MM.1S (cell line): ENCODE measurements around the gene FLAD1.

Source experiments
- DNase-seq: peaks from one replicate; pipeline ENCODE4 v3.0.0-alpha.2; 2015
- H2AFZ ChIP-seq: fragments of 300-600 bp; sonication (generic); 2 replicates; pipeline ENCODE4 v1.6.0; 2016; ENCODE audit warnings: antibody characterized with exemption, low read length
- H3F3A ChIP-seq: fragments of 300-600 bp; sonication (generic); 2 replicates; pipeline ENCODE4 v1.6.1; 2016; ENCODE audit warnings: mild to moderate bottlenecking, antibody characterized with exemption, low read length, moderate library complexity, mixed read lengths; ENCODE audit not compliant: insufficient read depth
- H3K27ac ChIP-seq: fragments of 300-600 bp; sonication (generic); 2 replicates; pipeline ENCODE4 v1.5.1; 2016; ENCODE audit warnings: mild to moderate bottlenecking, low read length
- H3K27me3 ChIP-seq: fragments of 300-600 bp; sonication (generic); replicated peaks from 2 replicates; pipeline ENCODE4 v1.6.0; 2016; ENCODE audit warnings: low read length; ENCODE audit not compliant: insufficient read depth
- H3K36me3 ChIP-seq: fragments of 300-600 bp; sonication (generic); replicated peaks from 2 replicates; pipeline ENCODE4 v1.6.1; 2016; ENCODE audit warnings: mild to moderate bottlenecking, low read length, mixed read lengths; ENCODE audit not compliant: insufficient read depth
- H3K4me1 ChIP-seq: fragments of 300-600 bp; sonication (generic); 2 replicates; pipeline ENCODE4 v1.6.1; 2016; ENCODE audit warnings: low read length, mixed read lengths
- H3K4me2 ChIP-seq: fragments of 300-600 bp; sonication (generic); 2 replicates; pipeline ENCODE4 v1.6.0; 2016; ENCODE audit warnings: low read depth, low read length
- H3K4me3 ChIP-seq: fragments of 300-600 bp; sonication (generic); 2 replicates; pipeline ENCODE4 v1.5.1; 2016; ENCODE audit warnings: low read length, mixed read lengths
- H3K79me2 ChIP-seq: fragments of 300-600 bp; sonication (generic); 2 replicates; pipeline ENCODE4 v1.6.1; 2016; ENCODE audit warnings: mixed run types, low read length, mixed read lengths
- H3K9ac ChIP-seq: fragments of 300-600 bp; sonication (generic); 2 replicates; pipeline ENCODE4 v1.6.1; 2016; ENCODE audit warnings: low read length, mixed read lengths
- H3K9me2 ChIP-seq: fragments of 300-600 bp; sonication (generic); replicated peaks from 2 replicates; pipeline ENCODE4 v1.6.1; 2016; ENCODE audit warnings: mild to moderate bottlenecking, low read length, mixed read lengths; ENCODE audit not compliant: insufficient read depth
- H3K9me3 ChIP-seq: fragments of 300-600 bp; sonication (generic); replicated peaks from 2 replicates; pipeline ENCODE4 v1.6.1; 2016; ENCODE audit warnings: mild to moderate bottlenecking, low read length, mixed read lengths; ENCODE audit not compliant: insufficient read depth
- H4K20me1 ChIP-seq: fragments of 300-600 bp; sonication (generic); 2 replicates; pipeline ENCODE4 v1.6.1; 2016; ENCODE audit warnings: mild to moderate bottlenecking, low read length, moderate library complexity, mixed read lengths; ENCODE audit not compliant: insufficient read depth
- EZH2 ChIP-seq: fragments of 300-600 bp; sonication (generic); optimal IDR thresholded peaks from 2 replicates; pipeline ENCODE3; 2017; ENCODE audit warnings: low read depth, mild to moderate bottlenecking, antibody characterized with exemption, low read length, mixed read lengths
- EZH2phosphoT487 ChIP-seq: fragments of 300-600 bp; sonication (generic); IDR thresholded peaks from 2 replicates; pipeline ENCODE4 v1.6.1; 2018; ENCODE audit warnings: antibody characterized with exemption, low read length
- TF ChIP-seq, protein P1 (sequence below): fragments of 300-600 bp; sonication (generic); IDR thresholded peaks from 2 replicates; pipeline ENCODE4 v1.5.1; 2016; ENCODE audit warnings: antibody characterized with exemption, low read length, mixed read lengths

FLAD1 gene

DNA sequence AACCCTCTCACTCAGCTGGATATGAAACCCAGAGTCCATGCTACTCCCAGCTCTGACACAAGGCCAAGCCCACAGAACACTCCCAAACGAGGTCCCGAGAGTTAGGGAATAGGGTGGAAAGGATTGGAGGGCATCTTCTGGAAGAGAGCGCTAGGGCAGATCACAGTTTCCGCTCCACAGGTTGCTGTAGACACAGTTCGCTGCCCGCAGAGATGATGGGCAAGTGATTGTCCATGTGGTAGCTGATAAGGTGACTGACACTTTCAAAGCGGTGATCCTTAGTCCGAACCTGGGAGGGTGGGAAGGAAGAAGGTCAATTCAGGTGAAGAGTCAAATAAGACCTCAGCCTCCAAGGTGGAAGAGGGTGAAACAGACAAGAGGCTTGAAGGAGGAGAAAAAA lies 19.5 kb upstream of the FLAD1 start:
- Histone ChIP-seq H2AFZ (no peak overlapping the region), H3K9me3 (no peaks in the 10 kb centered on the region), H3K9me2 (no peaks in the 10 kb centered on the region), H3K27me3 (no peaks in the 10 kb centered on the region), H3K9ac (peak overlapping the region; percentile 99; the same call in 1 of the 2 replicates), H3K4me1 (peaks cover 16% of the 10 kb centered on the region; the same call in 1 of the 2 replicates), H4K20me1 (no peaks in the 10 kb centered on the region), H3K79me2 (peaks cover 88% of the 10 kb centered on the region), H3F3A (peaks cover 35% of the 10 kb centered on the region), H3K4me3 (no peak overlapping the region), H3K27ac (peak overlapping the region; percentile 4; the same call in 1 of the 2 replicates), H3K4me2 (no peak overlapping the region), H3K36me3 (peaks cover 26% of the 10 kb centered on the region)
- DNase-seq: no peak
- TF ChIP-seq EZH2phosphoT487 (no peak), EZH2 (no peak)
- TF ChIP-seq, protein P1, sequence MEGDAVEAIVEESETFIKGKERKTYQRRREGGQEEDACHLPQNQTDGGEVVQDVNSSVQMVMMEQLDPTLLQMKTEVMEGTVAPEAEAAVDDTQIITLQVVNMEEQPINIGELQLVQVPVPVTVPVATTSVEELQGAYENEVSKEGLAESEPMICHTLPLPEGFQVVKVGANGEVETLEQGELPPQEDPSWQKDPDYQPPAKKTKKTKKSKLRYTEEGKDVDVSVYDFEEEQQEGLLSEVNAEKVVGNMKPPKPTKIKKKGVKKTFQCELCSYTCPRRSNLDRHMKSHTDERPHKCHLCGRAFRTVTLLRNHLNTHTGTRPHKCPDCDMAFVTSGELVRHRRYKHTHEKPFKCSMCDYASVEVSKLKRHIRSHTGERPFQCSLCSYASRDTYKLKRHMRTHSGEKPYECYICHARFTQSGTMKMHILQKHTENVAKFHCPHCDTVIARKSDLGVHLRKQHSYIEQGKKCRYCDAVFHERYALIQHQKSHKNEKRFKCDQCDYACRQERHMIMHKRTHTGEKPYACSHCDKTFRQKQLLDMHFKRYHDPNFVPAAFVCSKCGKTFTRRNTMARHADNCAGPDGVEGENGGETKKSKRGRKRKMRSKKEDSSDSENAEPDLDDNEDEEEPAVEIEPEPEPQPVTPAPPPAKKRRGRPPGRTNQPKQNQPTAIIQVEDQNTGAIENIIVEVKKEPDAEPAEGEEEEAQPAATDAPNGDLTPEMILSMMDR: no peak

DNA sequence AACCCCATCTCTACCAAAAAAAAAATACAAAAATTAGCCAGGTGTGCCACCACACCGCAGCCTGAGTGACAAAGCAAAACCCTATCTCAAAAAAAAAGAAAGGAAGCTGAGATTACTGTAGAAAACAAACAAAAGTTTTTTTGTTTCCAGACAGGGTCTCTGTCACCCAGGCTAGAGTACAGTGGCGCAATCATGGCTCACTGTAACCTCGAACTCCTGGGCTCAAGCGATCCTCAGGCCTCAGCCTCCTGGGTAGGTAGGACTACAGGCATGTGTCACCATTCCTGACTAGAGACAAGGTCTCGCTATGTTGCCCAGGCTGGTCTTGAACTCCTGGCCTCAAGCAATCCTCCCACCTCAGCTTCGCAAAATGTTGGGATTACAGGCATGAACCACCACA lies 18.8 kb upstream of the FLAD1 start:
- Histone ChIP-seq H4K20me1 (no peaks in the 10 kb centered on the region), H3K27ac (no peak overlapping the region), H3K79me2 (peaks cover 88% of the 10 kb centered on the region), H3K4me1 (peaks cover 21% of the 10 kb centered on the region; the same call in 1 of the 2 replicates), H3K4me3 (no peak overlapping the region), H3K4me2 (no peak overlapping the region), H3K9me2 (no peaks in the 10 kb centered on the region), H3F3A (peaks cover 31% of the 10 kb centered on the region), H3K9ac (no peak overlapping the region), H3K9me3 (no peaks in the 10 kb centered on the region), H3K36me3 (peaks cover 25% of the 10 kb centered on the region), H3K27me3 (no peaks in the 10 kb centered on the region), H2AFZ (no peak overlapping the region)
- TF ChIP-seq EZH2 (no peak), EZH2phosphoT487 (no peak)
- TF ChIP-seq, protein P1: no peak
- no peak for DNase-seq

DNA sequence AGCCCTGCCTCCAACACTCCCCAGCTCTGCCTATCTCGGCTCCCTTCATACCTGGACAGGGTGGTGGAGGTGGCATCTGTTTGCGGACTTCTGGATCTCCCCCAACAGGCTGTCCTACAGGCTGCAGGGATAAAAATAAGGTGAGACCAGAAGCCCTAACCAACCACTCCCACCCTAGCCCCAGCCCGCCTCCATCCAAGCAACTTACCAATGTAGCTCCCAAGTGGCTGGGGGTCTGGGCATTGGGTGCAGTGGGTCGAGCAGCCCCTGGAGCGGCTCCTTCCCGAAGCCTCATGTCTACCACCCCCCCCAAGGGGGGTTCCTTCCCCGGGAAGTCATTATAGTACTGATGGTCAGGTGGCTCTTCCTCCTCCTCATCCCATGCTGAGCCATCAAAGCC lies 17.0 kb upstream of the FLAD1 start:
- peaks cover 88% of the 10 kb centered on the region for H3K79me2 ChIP-seq

More for the DNA sequence above, 17.0 kb upstream of the FLAD1 start:
- Histone ChIP-seq H3K36me3 (peaks cover 25% of the 10 kb centered on the region), H4K20me1 (no peaks in the 10 kb centered on the region), H3K4me1 (peaks cover 35% of the 10 kb centered on the region), H3K4me3 (no peak overlapping the region), H3K9ac (no peak overlapping the region), H3K27me3 (no peaks in the 10 kb centered on the region), H3K27ac (no peak overlapping the region), H3K9me2 (no peaks in the 10 kb centered on the region), H2AFZ (no peak overlapping the region), H3K4me2 (no peak overlapping the region), H3F3A (peaks cover 27% of the 10 kb centered on the region), H3K9me3 (no peaks in the 10 kb centered on the region)
- no peak for DNase-seq
- no peak for TF ChIP-seq EZH2
- no peak for TF ChIP-seq EZH2phosphoT487
- TF ChIP-seq, protein P1: no peak
